ACHN (cell line): Measurements from ENCODE around the gene WDR7.

ENCODE experiments used
- DNase-seq: peaks from one replicate; pipeline ENCODE4 v3.0.0-alpha.2; 2015
- in situ Hi-C: cut with HindIII; loops from 2 replicates; pipeline ENCODE4 v1.10.0; 2017; ENCODE audit warnings: low sequenced_read_pairs, low pct_ligation_motif_present, low pct_unique_long_range_greater_than_20kb

WDR7 gene

GRCh38 chr18:56988022-56988421, 336.9 kb downstream of the WDR7 start:
- in situ Hi-C loops: no loop called here
- DNase-seq: no peak

GRCh38 chr18:56990678-56991077, 339.5 kb downstream of the WDR7 start:
- no peak for DNase-seq
- in situ Hi-C loops: no loop called here

- DNase-seq: no peak
- in situ Hi-C loops: no loop called here
Observed at GRCh38 chr18:56992777-56993176, 341.6 kb downstream of the WDR7 start.

- peak; percentile 5 for DNase-seq
- in situ Hi-C loops: no loop called here
Observed at GRCh38 chr18:56995579-56996188, 344.5 kb downstream of the WDR7 start.

- in situ Hi-C loops: no loop called here
- DNase-seq: no peak
Observed at GRCh38 chr18:56997200-56997599, 346.0 kb downstream of the WDR7 start.

GRCh38 chr18:56999823-57000222, 348.7 kb downstream of the WDR7 start:
- no peak for DNase-seq
- in situ Hi-C loops: no loop called here

- DNase-seq: no peak
Observed at GRCh38 chr18:57002627-57003026, 351.5 kb downstream of the WDR7 start.

GRCh38 chr18:57003342-57003741, 352.2 kb downstream of the WDR7 start:
- no peak for DNase-seq
- in situ Hi-C loops: no loop called here

More at GRCh38 chr18:57002627-57003026, 351.5 kb downstream of the WDR7 start:
- in situ Hi-C loops: no loop called here

- DNase-seq: peak; percentile 66
- in situ Hi-C loops: no loop called here
Observed at GRCh38 chr18:57004366-57005121, 353.4 kb downstream of the WDR7 start.

GRCh38 chr18:57008001-57008686, 357.0 kb downstream of the WDR7 start:
- no peak for DNase-seq
- in situ Hi-C loops: no loop called here

GRCh38 chr18:57009844-57010243, 358.7 kb downstream of the WDR7 start:
- DNase-seq: no peak
- in situ Hi-C loops: no loop called here

- in situ Hi-C loops: no loop called here
- no peak for DNase-seq
Observed at GRCh38 chr18:57014772-57015413, 363.7 kb downstream of the WDR7 start.

- in situ Hi-C loops: no loop called here
- no peak for DNase-seq
Observed at GRCh38 chr18:57015451-57015850, 364.3 kb downstream of the WDR7 start.

GRCh38 chr18:57018845-57019244, 367.7 kb downstream of the WDR7 start:
- in situ Hi-C loops: no loop called here
- no peak for DNase-seq

- in situ Hi-C loops: no loop called here
- no peak for DNase-seq
Observed at GRCh38 chr18:57022716-57023115, 371.6 kb downstream of the WDR7 start.

- DNase-seq: no peak
- in situ Hi-C loops: no loop called here
Observed at GRCh38 chr18:57023275-57023882, 372.2 kb downstream of the WDR7 start.

GRCh38 chr18:57025540-57025939, 374.4 kb downstream of the WDR7 start:
- in situ Hi-C loops: no loop called here

GRCh38 chr18:57026316-57026715, 375.2 kb downstream of the WDR7 start:
- DNase-seq: no peak
- in situ Hi-C loops: no loop called here

More at GRCh38 chr18:57025540-57025939, 374.4 kb downstream of the WDR7 start:
- DNase-seq: no peak

GRCh38 chr18:57027190-57027708, 376.1 kb downstream of the WDR7 start:
- in situ Hi-C loops: no loop called here
- no peak for DNase-seq
